ENCODE data around the gene WNT7B. TPM values are rescaled to one million over a fixed set of nuclear protein-coding genes. Genes with fewer than 3 reads are reported as not detected.
A peak's percentile ranks its signal among the peaks of the same experiment; 100 is the strongest.

The WNT7B gene
- total and polyA plus RNA-seq, 2 of the 8 experiments (the other 6 are each of a cell fraction or from before 2014, with no cell fraction given) = 0.14 to 0.24 TPM

- Histone ChIP-seq H3K27ac (ENCODE audit: low read depth, low read length) (no peak overlapping the region), H3K23me2 (ENCODE audit: low read depth, low read length) (peaks cover 7% of the 10 kb centered on the region; the same call in 1 of the 2 replicates), H3K4me2 (ENCODE audit: insufficient read depth in 1 of 2, low read depth in 2 of 2, low read length in 2 of 2) (no peak overlapping the region), H3K14ac (ENCODE audit: insufficient read length) (no peak overlapping the region), H3K9me3 (ENCODE audit: insufficient read depth in 2 of 2, low read depth in 1 of 2, low read length in 1 of 2) (no peaks in the 10 kb centered on the region; a peak in 1 of 4 replicates), H3K79me2 (ENCODE audit: control insufficient read depth in 1 of 2, insufficient read depth in 2 of 2, low read length in 2 of 2) (no peaks in the 10 kb centered on the region), H4K20me1 (replicated peaks in 1 of 2; ENCODE audit: control insufficient read depth in 1 of 2, insufficient read depth in 2 of 2, low read length in 2 of 2) (no peaks in the 10 kb centered on the region), H3K4ac (replicated peaks; ENCODE audit: insufficient read length, low read depth, low read length) (no peak overlapping the region), H3K23ac (ENCODE audit: insufficient read length) (no peak overlapping the region), H3K79me1 (ENCODE audit: low read depth, low read length) (no peaks in the 10 kb centered on the region), H4K8ac (ENCODE audit: extremely low read depth, insufficient read depth, low read length) (peak overlapping the region; percentile 89), H3K18ac (ENCODE audit: extremely low read depth, low read length) (no peak overlapping the region), H2BK5ac (ENCODE audit: low read depth, low read length) (no peak overlapping the region), H3K27me3 (replicated peaks in 1 of 4; ENCODE audit: control insufficient read depth in 3 of 4, extremely low read depth in 1 of 4, insufficient read depth in 3 of 4, low read length in 3 of 4) (no peaks in the 10 kb centered on the region), H2AK5ac (ENCODE audit: low read depth, low read length) (no peak overlapping the region), H3K56ac (replicated peaks; ENCODE audit: insufficient read length, low read depth, low read length) (no peak overlapping the region), H4K5ac (ENCODE audit: insufficient read length, low read depth, low read length) (no peak overlapping the region), H2BK12ac (ENCODE audit: low read depth, low read length) (no peak overlapping the region), H3K36me3 (ENCODE audit: control insufficient read depth in 2 of 4, insufficient read depth in 4 of 4, low read length in 3 of 4) (no peaks in the 10 kb centered on the region), H4K91ac (replicated peaks; ENCODE audit: insufficient read length, low read length) (no peak overlapping the region), H2BK15ac (ENCODE audit: low read length) (no peak overlapping the region), H2BK120ac (replicated peaks; ENCODE audit: low read depth, low read length) (no peak overlapping the region), H3K4me1 (replicated peaks in 1 of 4; ENCODE audit: control insufficient read depth in 3 of 4, insufficient read depth in 4 of 4, low read length in 3 of 4) (peaks cover 0 to 13% (median 4%) of the 10 kb centered on the region in 4 experiments; a peak in 6 of 7 replicates), H3K4me3 (ENCODE audit: extremely low read depth in 1 of 4, insufficient read depth in 2 of 4, low read depth in 3 of 4, low read length in 4 of 4) (no peak overlapping the region), H3K9ac (replicated peaks in 1 of 4; ENCODE audit: extremely low read depth in 1 of 4, low read depth in 3 of 4, low read length in 3 of 4) (no peak overlapping the region), H2BK20ac (ENCODE audit: low read length) (no peak overlapping the region), H2AFZ (ENCODE audit: low read length) (no peak overlapping the region)
- 86% methylated on average over 18 of the region's 18 CpGs; no CpG with 5 or more reads in 1 of the 2 experiments for WGBS, 2 experiments (ENCODE audit: extremely low coverage in 1 of 2, insufficient coverage in 1 of 2, insufficient read length in 1 of 2, insufficient replicate concordance in 2 of 2, low coverage in 1 of 2, low lambda C conversion rate in 2 of 2, missing lambda C conversion rate in 1 of 2)
- no peak for DNase-seq (ENCODE audit: low read depth in 1 of 2, low spot score in 2 of 2)
- ChIA-PET CTCF (ENCODE audit: partially characterized antibody) (interaction anchor here (0.8 to 5.2 kb wide), 12 partner anchors 11 to 321 kb away, joined by 3 to 43 read pairs (median 7); no protein-coding TSS in a partner anchor), POLR2A (ENCODE audit: partially characterized antibody) (interaction anchor here (0.9 to 1.0 kb wide), 2 partner anchors 12 to 33 kb away, joined by 3 to 4 read pairs; no protein-coding TSS in a partner anchor)
- no peak for FAIRE-seq
- TF ChIP-seq RBBP5 (IDR thresholded peaks at IDR 0.05; ENCODE audit: borderline replicate concordance, low read depth, low read length) (no peak), SIX5 (IDR thresholded peaks at IDR 0.05; ENCODE audit: low read depth, low read length) (no peak), KDM4A (IDR thresholded peaks at IDR 0.05; ENCODE audit: low read depth, low read length, severe bottlenecking) (no peak), BCL11A (IDR thresholded peaks at IDR 0.05; ENCODE audit: low read depth in 2 of 2, low read length in 2 of 2) (no peak), CHD2 (IDR thresholded peaks at IDR 0.05; ENCODE audit: low read length) (no peak), POU5F1 (IDR thresholded peaks at IDR 0.05; ENCODE audit: low read depth, low read length) (no peak), USF2 (IDR thresholded peaks at IDR 0.05; ENCODE audit: low read length) (no peak), ATF2 (IDR thresholded peaks at IDR 0.05; ENCODE audit: low read length) (no peak), GTF2F1 (IDR thresholded peaks at IDR 0.05; ENCODE audit: borderline replicate concordance, low read depth, low read length) (no peak), EP300 (IDR thresholded peaks at IDR 0.05; ENCODE audit: borderline replicate concordance in 1 of 2, low read depth in 2 of 2, low read length in 2 of 2) (no peak)
Measured at GRCh38 chr22:46011627-46012181, 34.7 kb upstream of the WNT7B start.
